B cell (primary cell): ENCODE data around the gene KCTD18. TPM values are rescaled to one million over a fixed set of nuclear protein-coding genes. Genes with fewer than 3 reads are reported as not detected.

ENCODE experiments used
- ATAC-seq: fragments of 200-7000 bp; cut with Tn5 transposase; one replicate; pipeline ENCODE4 v1.10.0; 2021; ENCODE audit warnings: low read depth, mild to moderate bottlenecking, moderate number of reproducible peaks, moderate library complexity
- CTCF ChIA-PET: fragments of 350-600 bp; sonication (Branson Sonifier 250); formaldehyde crosslinking; loops from one replicate; lab custom pipeline; 2021; ENCODE audit warnings: antibody characterized with exemption, inconsistent platforms; lab: Charles Lee
- POLR2A ChIA-PET: fragments of 350-600 bp; sonication (Branson Sonifier 250); formaldehyde crosslinking; loops from one replicate; lab custom pipeline; 2021; ENCODE audit warnings: antibody characterized with exemption; lab: Charles Lee
- DNase-seq: peaks from one replicate; pipeline ENCODE4 v3.0.0; 2013
- H2AFZ ChIP-seq: 2 replicates; pipeline ENCODE4 v1.6.1; 2012; ENCODE audit warnings: mild to moderate bottlenecking, low read depth, low read length; ENCODE audit not compliant: insufficient read depth, poor library complexity, severe bottlenecking
- H3K27ac ChIP-seq, 2 donors: 1 replicate in 1 of 2; 2 replicates in 1 of 2; pipeline ENCODE4 v1.5.1; 2012 to 2013; ENCODE audit warnings: low read length in 2 of 2, mild to moderate bottlenecking in 2 of 2, moderate library complexity in 1 of 2
- H3K27me3 ChIP-seq, 4 experiments: fragments of 200-600 bp in 1 of 4; sonication (generic) in 1 of 4; replicated peaks in 1 of 4; 1 replicate in 2 of 4; 2 replicates in 2 of 4; pipeline versions ENCODE4 v1.6.1 to v1.7.0; 2013 to 2016; ENCODE audit warnings: low read length in 3 of 4, mild to moderate bottlenecking in 2 of 4, mixed read lengths in 1 of 4, moderate library complexity in 1 of 4; ENCODE audit not compliant: insufficient read depth in 4 of 4, control insufficient read depth in 3 of 4; ENCODE audit errors: control extremely low read depth in 1 of 4
- H3K36me3 ChIP-seq, 2 experiments: replicated peaks in 1 of 2; 1 replicate in 1 of 2; 2 replicates in 1 of 2; pipeline versions ENCODE4 v1.6.1 to v1.7.1; 2013; ENCODE audit warnings: low read length in 1 of 2; ENCODE audit not compliant: insufficient read depth in 2 of 2, control insufficient read depth in 1 of 2; ENCODE audit errors: control extremely low read depth in 1 of 2, extremely low read depth in 1 of 2
- H3K4me1 ChIP-seq, 2 donors: fragments of 200-600 bp in 1 of 2; sonication (generic) in 1 of 2; 1 replicate in 1 of 2; 2 replicates in 1 of 2; pipeline versions ENCODE4 v1.5.1 to v1.6.1; 2013 to 2017; ENCODE audit warnings: low read length in 2 of 2; ENCODE audit not compliant: control insufficient read depth in 2 of 2, insufficient read depth in 2 of 2
- H3K4me2 ChIP-seq: replicated peaks from 2 replicates; pipeline ENCODE3; 2012; ENCODE audit warnings: mild to moderate bottlenecking, low read depth, low read length; ENCODE audit not compliant: poor library complexity, severe bottlenecking
- H3K4me3 ChIP-seq, 5 experiments: fragments of 200-600 bp in 1 of 5; sonication (generic) in 1 of 5; 1 replicate in 3 of 5; 2 replicates in 2 of 5; pipeline versions ENCODE4 v1.5.1 to v1.7.0; 2011 to 2016; ENCODE audit warnings: low read length in 4 of 5, mild to moderate bottlenecking in 4 of 5, low read depth in 2 of 5, control low read depth in 1 of 5, moderate library complexity in 1 of 5; ENCODE audit not compliant: insufficient read depth in 1 of 5; ENCODE audit errors: control extremely low read depth in 1 of 5, extremely low read depth in 1 of 5
- H3K79me2 ChIP-seq: fragments of 200-600 bp; sonication (generic); one replicate; pipeline ENCODE4 v1.6.0; 2016; ENCODE audit warnings: low read length; ENCODE audit not compliant: control insufficient read depth, insufficient read depth
- H3K9ac ChIP-seq: fragments of 200-600 bp; sonication (generic); 2 replicates; pipeline ENCODE4 v1.6.1; 2017; ENCODE audit warnings: mild to moderate bottlenecking, low read length, moderate library complexity
- H3K9me3 ChIP-seq, 3 donors: one replicate each; pipeline versions ENCODE4 v1.6.1 to v1.7.1; 2013; ENCODE audit warnings: low read length in 2 of 3; ENCODE audit not compliant: control insufficient read depth in 2 of 3, insufficient read depth in 1 of 3; ENCODE audit errors: control extremely low read depth in 1 of 3
- H4K20me1 ChIP-seq: 2 replicates; pipeline ENCODE4 v1.6.0; 2012; ENCODE audit warnings: mild to moderate bottlenecking, low read length; ENCODE audit not compliant: insufficient read depth, control insufficient read depth, poor library complexity, severe bottlenecking
- H3K27ac Mint-ChIP-seq: one replicate; pipeline ENCODE4 v1.8.0; 2021; ENCODE audit warnings: mixed read lengths
- H3K27me3 Mint-ChIP-seq: one replicate; pipeline ENCODE4 v1.8.0; 2021; ENCODE audit warnings: mixed read lengths
- H3K4me1 Mint-ChIP-seq: one replicate; pipeline ENCODE4 v1.8.0; 2021; ENCODE audit warnings: mixed read lengths
- H3K4me3 Mint-ChIP-seq: one replicate; pipeline ENCODE4 v1.8.0; 2021; ENCODE audit warnings: mixed read lengths
- H3K9me3 Mint-ChIP-seq: one replicate; pipeline ENCODE4 v1.8.0; 2022; ENCODE audit warnings: mixed read lengths; ENCODE audit not compliant: insufficient read depth
- CTCF ChIP-seq: fragments of 200-600 bp; IDR thresholded peaks from one replicate; pipeline ENCODE4 v1.8.0; 2022; ENCODE audit warnings: antibody characterized with exemption, mild to moderate bottlenecking
- EZH2 ChIP-seq: IDR thresholded peaks from 2 replicates; pipeline ENCODE4 v1.6.1; 2012; ENCODE audit warnings: borderline replicate concordance, low read depth, mild to moderate bottlenecking, moderate library complexity, low read length; ENCODE audit not compliant: insufficient read depth, poor library complexity, severe bottlenecking
- WGBS: methylation state at CpG from one replicate; pipeline ENCODE4 v1.1.5; 2013; ENCODE audit warnings: missing lambda C conversion rate; ENCODE audit not compliant: insufficient coverage; 5-methylcytosine and 5-hydroxymethylcytosine counted together
- intact Hi-C: fragments of 100-400 bp; cut with micrococcal nuclease; formaldehyde crosslinking; loops from one replicate; pipeline ENCODE4 v1.10.0; 2022
- polyA plus RNA-seq: library from polyadenylated mRNA; depleted of rRNA; stranded (reverse); fragments of >200 nt; gene quantifications from 2 replicates; pipeline ENCODE4 v1.2.3, GENCODE V29; 2012
- total RNA-seq, 2 donors: library from RNA; stranded (reverse); fragments of 120-200 nt in 1 of 2; gene quantifications; 1 replicate in 1 of 2; 2 replicates in 1 of 2; pipeline versions ENCODE4 v1.2.3 to v1.2.4, GENCODE V29; 2013 to 2022

Gene KCTD18
- total and polyA plus RNA-seq, 2 donors (not counting 1 experiment from before 2014, with no cell fraction given), result 15.3 to 20.2 TPM

GRCh38 chr2:200471324-200471848, 38.5 kb downstream of the KCTD18 start:
- no peaks in the 10 kb centered on the region for H3K27me3 Mint-ChIP-seq

More at GRCh38 chr2:200471324-200471848, 38.5 kb downstream of the KCTD18 start:
- TF ChIP-seq CTCF (peak; percentile 60), EZH2 (no peak)
- 34% methylated on average over 7 of the region's 8 CpGs for WGBS
- H3K9me3 Mint-ChIP-seq, result no peaks in the 10 kb centered on the region
- H4K20me1 ChIP-seq, result no peaks in the 10 kb centered on the region
- no peak overlapping the region for H3K4me3 Mint-ChIP-seq
- no peaks in the 10 kb centered on the region for H3K36me3 ChIP-seq
- H3K79me2 ChIP-seq, result no peaks in the 10 kb centered on the region
- peak; percentile 63 for DNase-seq
- peaks cover 4 to 8% of the 10 kb centered on the region in 2 donors for H3K4me1 ChIP-seq
- no peaks in the 10 kb centered on the region for H3K27me3 ChIP-seq
- intact Hi-C loops, result loop anchor here (1.0 kb wide), 1 partner anchor 491 kb away; no protein-coding TSS in a partner anchor
- H3K27ac ChIP-seq, result no peak overlapping the region
- H3K4me3 ChIP-seq, result no peak overlapping the region
- peak overlapping the region; percentile 4 for H3K27ac Mint-ChIP-seq
- ChIA-PET CTCF (interaction anchor here (0.6 to 3.5 kb wide), 10 partner anchors 10 to 498 kb away, joined by 3 to 35 read pairs (median 6); no protein-coding TSS in a partner anchor), POLR2A (interaction anchor here (0.6 kb wide), 1 partner anchor 654 kb away, joined by 3 read pairs; no protein-coding TSS in a partner anchor)
- H3K4me2 ChIP-seq, result peak overlapping the region; percentile 21
- no peaks in the 10 kb centered on the region for H3K9me3 ChIP-seq
- ATAC-seq, result peak; percentile 48
- peaks cover 20% of the 10 kb centered on the region for H3K4me1 Mint-ChIP-seq
- no peak overlapping the region for H2AFZ ChIP-seq
- H3K9ac ChIP-seq, result no peak overlapping the region
